ENCODE results near the gene ARHGEF37.

The ARHGEF37 gene

DNA sequence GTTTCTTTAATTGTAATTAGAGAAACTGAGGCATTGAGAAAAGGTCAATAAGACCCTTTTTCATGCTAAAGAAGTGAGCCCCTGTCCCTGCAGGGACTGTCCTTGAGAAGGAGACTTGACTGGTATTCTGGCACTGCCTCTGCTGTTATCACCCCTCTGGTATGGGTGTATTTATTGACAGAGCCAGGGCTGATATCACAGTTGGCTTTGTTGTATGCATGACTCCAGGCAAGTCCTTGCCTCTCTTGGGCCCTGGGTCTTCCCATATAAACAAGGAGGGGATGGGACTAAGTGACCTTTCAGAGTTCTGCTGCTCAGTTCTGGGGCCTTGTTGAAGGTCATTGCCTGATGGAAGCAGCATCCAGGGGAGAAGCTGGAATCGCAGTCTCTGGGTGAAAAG is 77.0 kb downstream of the ARHGEF37 start:
- Histone ChIP-seq H2AK5ac (ENCODE audit: low read length, severe bottlenecking) (no peak overlapping the region), H2BK120ac (ENCODE audit: low read depth, low read length) (no peak overlapping the region), H3K4me3 (ENCODE audit: insufficient read depth in 1 of 2, low read depth in 1 of 2, low read length in 2 of 2) (no peak overlapping the region), H3K23ac (ENCODE audit: low read length in 2 of 2) (no peak overlapping the region), H3K18ac (ENCODE audit: low read depth in 1 of 2, low read length in 2 of 2) (no peak overlapping the region), H4K91ac (ENCODE audit: low read length) (no peak overlapping the region), H3K9ac (ENCODE audit: low read length) (no peak overlapping the region), H2BK5ac (ENCODE audit: low read depth, low read length, poor library complexity, severe bottlenecking) (no peak overlapping the region), H3K4me1 (ENCODE audit: control insufficient read depth, insufficient read depth, low read depth, low read length) (no peaks in the 10 kb centered on the region), H3K36me3 (ENCODE audit: control insufficient read depth in 1 of 2, insufficient read depth in 2 of 2, low read depth in 1 of 2, low read length in 2 of 2) (peaks cover 0 to 3% of the 10 kb centered on the region in 2 experiments), H3K4ac (ENCODE audit: low read depth in 1 of 2, low read length in 2 of 2) (no peak overlapping the region), H3K14ac (ENCODE audit: low read length in 2 of 2) (no peak overlapping the region), H3K9me3 (ENCODE audit: control insufficient read depth, low read length) (peaks cover 12% of the 10 kb centered on the region), H2BK15ac (ENCODE audit: low read depth, poor library complexity, severe bottlenecking) (no peak overlapping the region), H4K8ac (ENCODE audit: low read length) (no peak overlapping the region), H3K4me2 (ENCODE audit: low read length, poor library complexity, severe bottlenecking) (no peak overlapping the region), H3K27me3 (ENCODE audit: control insufficient read depth in 1 of 2, insufficient read depth in 1 of 2, low read length in 2 of 2) (peaks cover 4 to 43% of the 10 kb centered on the region in 2 experiments), H2BK12ac (ENCODE audit: low read length in 2 of 2) (no peak overlapping the region), H3K27ac (ENCODE audit: low read length, poor library complexity, severe bottlenecking) (no peak overlapping the region), H3K79me1 (replicated peaks; ENCODE audit: low read length, poor library complexity, severe bottlenecking) (no peaks in the 10 kb centered on the region), H2AFZ (ENCODE audit: low read depth, low read length) (no peak overlapping the region)
- WGBS: 94% methylated on average over 1 of the region's 1 CpG
- no peak for DNase-seq

DNA sequence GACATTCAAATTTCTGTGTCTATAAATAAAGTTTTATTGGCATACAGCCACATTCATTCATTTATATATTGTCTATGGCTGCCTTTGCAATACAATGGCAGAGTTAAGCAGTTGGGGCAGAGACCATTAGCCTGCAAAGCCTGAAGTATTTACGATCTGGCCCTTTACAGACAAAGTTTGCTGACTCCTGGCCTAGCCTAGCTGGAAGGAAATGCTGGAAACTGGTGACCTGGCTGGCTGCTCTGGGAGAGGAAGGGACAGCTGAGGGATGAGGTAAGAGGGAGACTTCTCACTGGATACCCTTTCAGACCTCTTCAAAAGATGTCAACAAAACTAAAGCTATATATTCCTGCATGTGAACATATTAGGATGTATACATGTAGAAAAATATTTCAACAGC is 82.8 kb downstream of the ARHGEF37 start:
- Histone ChIP-seq H2BK5ac (ENCODE audit: low read depth, low read length, poor library complexity, severe bottlenecking) (no peak overlapping the region), H2BK15ac (ENCODE audit: low read depth, poor library complexity, severe bottlenecking) (no peak overlapping the region), H2AFZ (ENCODE audit: low read depth, low read length) (no peak overlapping the region), H3K4me3 (ENCODE audit: insufficient read depth in 1 of 2, low read depth in 1 of 2, low read length in 2 of 2) (no peak overlapping the region), H3K79me1 (replicated peaks; ENCODE audit: low read length, poor library complexity, severe bottlenecking) (no peaks in the 10 kb centered on the region), H3K9ac (ENCODE audit: low read length) (no peak overlapping the region), H3K27ac (ENCODE audit: low read length, poor library complexity, severe bottlenecking) (no peak overlapping the region), H3K4me2 (ENCODE audit: low read length, poor library complexity, severe bottlenecking) (no peak overlapping the region), H3K23ac (ENCODE audit: low read length in 2 of 2) (no peak overlapping the region), H4K8ac (ENCODE audit: low read length) (no peak overlapping the region), H3K4ac (ENCODE audit: low read depth in 1 of 2, low read length in 2 of 2) (no peak overlapping the region), H2BK120ac (ENCODE audit: low read depth, low read length) (no peak overlapping the region), H3K4me1 (ENCODE audit: control insufficient read depth, insufficient read depth, low read depth, low read length) (peaks cover 5% of the 10 kb centered on the region), H3K36me3 (ENCODE audit: control insufficient read depth in 1 of 2, insufficient read depth in 2 of 2, low read depth in 1 of 2, low read length in 2 of 2) (no peaks in the 10 kb centered on the region), H3K18ac (ENCODE audit: low read depth in 1 of 2, low read length in 2 of 2) (no peak overlapping the region), H3K14ac (ENCODE audit: low read length in 2 of 2) (no peak overlapping the region), H3K9me3 (ENCODE audit: control insufficient read depth, low read length) (peaks cover 9% of the 10 kb centered on the region), H3K27me3 (ENCODE audit: control insufficient read depth in 1 of 2, insufficient read depth in 1 of 2, low read length in 2 of 2) (peaks cover 0 to 10% of the 10 kb centered on the region in 2 experiments), H2BK12ac (ENCODE audit: low read length in 2 of 2) (no peak overlapping the region), H2AK5ac (ENCODE audit: low read length, severe bottlenecking) (no peak overlapping the region), H4K91ac (ENCODE audit: low read length) (no peak overlapping the region)
- no peak for DNase-seq
- 69% methylated on average over 1 of the region's 1 CpG for WGBS

DNA sequence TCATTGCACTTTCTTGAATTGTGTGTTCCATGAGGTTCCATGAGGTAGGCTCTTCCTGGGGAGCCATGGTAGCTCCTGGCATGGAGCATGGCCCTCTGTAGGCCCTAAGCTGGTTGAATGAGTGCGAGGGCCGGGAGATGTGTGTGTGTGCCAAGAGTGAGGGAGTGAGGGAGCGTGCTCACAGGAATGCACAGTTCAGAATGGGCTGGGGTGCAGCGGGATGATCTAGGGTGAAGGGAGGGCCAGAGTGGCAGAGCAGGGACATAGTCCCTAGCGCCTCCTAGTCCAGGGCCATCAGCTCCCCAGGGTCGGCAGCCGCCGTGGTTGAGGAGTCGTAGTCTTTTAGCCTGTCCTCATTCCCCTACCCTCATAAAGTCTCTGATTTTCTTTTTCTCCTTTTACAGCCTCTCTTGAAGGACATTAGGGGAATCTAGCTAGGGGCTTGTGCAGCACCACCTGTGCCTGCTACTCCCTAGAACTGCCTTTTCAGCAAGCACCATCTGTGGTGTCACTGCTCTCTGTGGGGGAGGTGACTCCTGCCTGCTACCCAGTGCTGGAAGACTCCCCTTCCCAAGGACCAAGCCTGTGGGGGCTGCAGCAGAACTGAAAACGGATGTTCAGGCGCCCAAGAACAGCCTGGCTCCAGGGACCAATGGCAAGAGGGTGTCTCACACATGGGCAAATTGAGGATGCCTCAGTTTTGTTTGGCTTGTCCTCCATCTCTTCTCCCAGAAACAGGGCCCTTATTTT is 83.5 kb downstream of the ARHGEF37 start:
- no peak for DNase-seq
- H3K27me3 ChIP-seq (ENCODE audit: control insufficient read depth in 1 of 2, insufficient read depth in 1 of 2, low read length in 2 of 2): peaks cover 0 to 5% of the 10 kb centered on the region in 2 experiments
- WGBS: 93% methylated on average over 11 of the region's 11 CpGs
- H3K4me3 ChIP-seq (ENCODE audit: insufficient read depth in 1 of 2, low read depth in 1 of 2, low read length in 2 of 2): no peak overlapping the region
- H3K4me1 ChIP-seq (ENCODE audit: control insufficient read depth, insufficient read depth, low read depth, low read length): peaks cover 5% of the 10 kb centered on the region
- H2BK15ac ChIP-seq (ENCODE audit: low read depth, poor library complexity, severe bottlenecking): no peak overlapping the region
- no peak overlapping the region for H2AFZ ChIP-seq (ENCODE audit: low read depth, low read length)
- no peaks in the 10 kb centered on the region for H3K79me1 ChIP-seq (replicated peaks; ENCODE audit: low read length, poor library complexity, severe bottlenecking)
- H2AK5ac ChIP-seq (ENCODE audit: low read length, severe bottlenecking): no peak overlapping the region
- no peak overlapping the region for H2BK12ac ChIP-seq (ENCODE audit: low read length in 2 of 2)
- no peak overlapping the region for H3K27ac ChIP-seq (ENCODE audit: low read length, poor library complexity, severe bottlenecking)
- no peak overlapping the region for H4K91ac ChIP-seq (ENCODE audit: low read length)
- peaks cover 9% of the 10 kb centered on the region for H3K9me3 ChIP-seq (ENCODE audit: control insufficient read depth, low read length)
- no peak overlapping the region for H3K18ac ChIP-seq (ENCODE audit: low read depth in 1 of 2, low read length in 2 of 2)
- H2BK120ac ChIP-seq (ENCODE audit: low read depth, low read length): no peak overlapping the region
- H3K14ac ChIP-seq (ENCODE audit: low read length in 2 of 2): no peak overlapping the region
- no peak overlapping the region for H3K23ac ChIP-seq (ENCODE audit: low read length in 2 of 2)
- H2BK5ac ChIP-seq (ENCODE audit: low read depth, low read length, poor library complexity, severe bottlenecking): no peak overlapping the region
- no peak overlapping the region for H3K4me2 ChIP-seq (ENCODE audit: low read length, poor library complexity, severe bottlenecking)
- no peaks in the 10 kb centered on the region for H3K36me3 ChIP-seq (ENCODE audit: control insufficient read depth in 1 of 2, insufficient read depth in 2 of 2, low read depth in 1 of 2, low read length in 2 of 2)
- no peak overlapping the region for H3K9ac ChIP-seq (ENCODE audit: low read length)
- H3K4ac ChIP-seq (ENCODE audit: low read depth in 1 of 2, low read length in 2 of 2): no peak overlapping the region
- no peak overlapping the region for H4K8ac ChIP-seq (ENCODE audit: low read length)

DNA sequence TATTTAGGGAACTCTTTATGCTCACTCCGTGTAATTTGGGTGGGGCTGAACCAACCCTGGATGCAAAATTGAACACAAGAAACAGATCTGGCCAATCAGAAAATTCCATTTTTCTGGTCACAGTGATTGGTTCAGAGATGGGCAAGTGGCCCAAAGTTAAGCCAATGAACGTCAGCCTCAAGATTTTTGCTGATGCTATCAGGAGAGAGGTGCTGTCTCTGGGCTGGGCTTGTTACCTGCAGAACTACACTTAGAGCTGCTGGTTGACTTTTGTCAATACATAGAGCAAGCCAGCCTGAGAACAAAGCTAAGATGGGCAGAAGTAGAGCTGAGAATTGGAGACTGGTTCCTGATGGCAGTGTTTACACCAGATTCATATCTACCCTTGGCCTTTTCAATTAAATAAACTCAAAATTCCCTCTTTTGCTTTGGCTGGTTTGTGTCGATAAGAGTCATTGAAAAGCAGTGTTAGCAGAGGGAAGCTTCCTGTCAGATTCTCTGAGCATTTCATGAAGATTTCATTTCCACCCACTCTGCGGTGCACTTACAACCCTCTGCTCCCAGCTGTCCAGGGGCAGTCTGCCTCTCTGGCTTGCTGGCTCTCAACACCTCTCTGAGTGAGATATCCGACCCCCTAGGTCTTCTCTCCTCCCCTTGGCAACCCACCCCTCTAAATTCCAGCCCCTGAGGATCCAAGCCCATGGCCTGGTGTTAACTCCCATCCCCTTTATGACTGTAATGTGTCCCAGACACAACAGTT is 84.3 kb downstream of the ARHGEF37 start:
- peaks cover 5% of the 10 kb centered on the region for H3K4me1 ChIP-seq (ENCODE audit: control insufficient read depth, insufficient read depth, low read depth, low read length)
- H3K9me3 ChIP-seq (ENCODE audit: control insufficient read depth, low read length): peaks cover 9% of the 10 kb centered on the region
- no peaks in the 10 kb centered on the region for H3K27me3 ChIP-seq (ENCODE audit: control insufficient read depth in 1 of 2, insufficient read depth in 1 of 2, low read length in 2 of 2)
- no peak overlapping the region for H3K4me3 ChIP-seq (ENCODE audit: insufficient read depth in 1 of 2, low read depth in 1 of 2, low read length in 2 of 2)
- no peak overlapping the region for H3K9ac ChIP-seq (ENCODE audit: low read length)
- H3K14ac ChIP-seq (ENCODE audit: low read length in 2 of 2): no peak overlapping the region
- no peak overlapping the region for H3K27ac ChIP-seq (ENCODE audit: low read length, poor library complexity, severe bottlenecking)
- no peak for DNase-seq
- H4K8ac ChIP-seq (ENCODE audit: low read length): no peak overlapping the region
- no peak overlapping the region for H2BK5ac ChIP-seq (ENCODE audit: low read depth, low read length, poor library complexity, severe bottlenecking)
- H3K79me1 ChIP-seq (replicated peaks; ENCODE audit: low read length, poor library complexity, severe bottlenecking): no peaks in the 10 kb centered on the region
- H2AK5ac ChIP-seq (ENCODE audit: low read length, severe bottlenecking): no peak overlapping the region
- no peak overlapping the region for H3K4me2 ChIP-seq (ENCODE audit: low read length, poor library complexity, severe bottlenecking)
- 81% methylated on average over 5 of the region's 5 CpGs for WGBS
- H3K36me3 ChIP-seq (ENCODE audit: control insufficient read depth in 1 of 2, insufficient read depth in 2 of 2, low read depth in 1 of 2, low read length in 2 of 2): no peaks in the 10 kb centered on the region
- H2AFZ ChIP-seq (ENCODE audit: low read depth, low read length): no peak overlapping the region
- H3K4ac ChIP-seq (ENCODE audit: low read depth in 1 of 2, low read length in 2 of 2): no peak overlapping the region
- H4K91ac ChIP-seq (ENCODE audit: low read length): no peak overlapping the region
- H3K23ac ChIP-seq (ENCODE audit: low read length in 2 of 2): no peak overlapping the region
- H2BK12ac ChIP-seq (ENCODE audit: low read length in 2 of 2): no peak overlapping the region
- no peak overlapping the region for H3K18ac ChIP-seq (ENCODE audit: low read depth in 1 of 2, low read length in 2 of 2)
- H2BK15ac ChIP-seq (ENCODE audit: low read depth, poor library complexity, severe bottlenecking): no peak overlapping the region
- no peak overlapping the region for H2BK120ac ChIP-seq (ENCODE audit: low read depth, low read length)

Data from mesenchymal stem cell (in vitro differentiated cells and primary cell).